GM21529 (cell line): ENCODE measurements around the gene PTPN2.

Experiments
- ATAC-seq: cut with Tn5 transposase; IDR thresholded peaks from one replicate; pipeline ENCODE4 v1.9.1; 2021; ENCODE audit not compliant: unreplicated experiment

The PTPN2 gene

GRCh38 chr18:12828116-12829051, 55.7 kb downstream of the PTPN2 start:
- no peak for ATAC-seq

GRCh38 chr18:12827588-12827987, 56.4 kb downstream of the PTPN2 start:
- no peak for ATAC-seq

- ATAC-seq: no peak
These were observed 58.8 kb downstream of the PTPN2 start for GRCh38 chr18:12825230-12825629.

- no peak for ATAC-seq
These were observed 60.1 kb downstream of the PTPN2 start for GRCh38 chr18:12823892-12824291.

- ATAC-seq: no peak
These were observed 62.6 kb downstream of the PTPN2 start for GRCh38 chr18:12821408-12821807.

GRCh38 chr18:12820506-12820905, 63.5 kb downstream of the PTPN2 start:
- no peak for ATAC-seq

- ATAC-seq: no peak
These were observed 64.2 kb downstream of the PTPN2 start for GRCh38 chr18:12819841-12820240.

GRCh38 chr18:12819322-12819721, 64.7 kb downstream of the PTPN2 start:
- ATAC-seq: no peak

GRCh38 chr18:12818243-12818642, 65.8 kb downstream of the PTPN2 start:
- no peak for ATAC-seq

GRCh38 chr18:12816451-12816850, 67.6 kb downstream of the PTPN2 start:
- no peak for ATAC-seq

- ATAC-seq: no peak
These were observed 72.7 kb downstream of the PTPN2 start for GRCh38 chr18:12811191-12811950.

GRCh38 chr18:12803069-12803936, 80.7 kb downstream of the PTPN2 start:
- ATAC-seq: peak; percentile 75

GRCh38 chr18:12802538-12802937, 81.5 kb downstream of the PTPN2 start:
- ATAC-seq: no peak

GRCh38 chr18:12796448-12796847, 87.6 kb downstream of the PTPN2 start:
- ATAC-seq: no peak

- ATAC-seq: no peak
These were observed 92.4 kb downstream of the PTPN2 start for GRCh38 chr18:12791610-12792009.

- no peak for ATAC-seq
These were observed 97.4 kb downstream of the PTPN2 start for GRCh38 chr18:12786669-12787068.

- ATAC-seq: no peak
These were observed 100.5 kb downstream of the PTPN2 start for GRCh38 chr18:12783524-12783923.

- no peak for ATAC-seq
These were observed 101.5 kb downstream of the PTPN2 start for GRCh38 chr18:12782521-12782920.

GRCh38 chr18:12779456-12779855, 104.6 kb downstream of the PTPN2 start:
- ATAC-seq: no peak

GRCh38 chr18:12779043-12779442, 105.0 kb downstream of the PTPN2 start:
- no peak for ATAC-seq

GRCh38 chr18:12777500-12777944, 106.5 kb downstream of the PTPN2 start:
- ATAC-seq: no peak
